Gastroesophageal sphincter (tissue), 3 donors: Measurements from ENCODE around the gene TAS2R39.

Experiments
- POLR2A ChIP-seq, 2 donors: fragments of 450-650 bp; IDR thresholded peaks; one replicate each; pipeline ENCODE4 v1.6.1; 2017; ENCODE audit warnings: antibody characterized with exemption in 2 of 2, mild to moderate bottlenecking in 2 of 2, moderate library complexity in 1 of 2
- POLR2AphosphoS5 ChIP-seq: sonication (generic); formaldehyde crosslinking; IDR thresholded peaks from one replicate; pipeline ENCODE4 v1.6.1; 2017; ENCODE audit warnings: antibody characterized with exemption
- TF ChIP-seq, protein P1 (sequence below), 4 experiments: fragments of 200-600 bp in 2 of 4; fragments of 450-650 bp in 2 of 4; sonication (generic) in 1 of 4; IDR thresholded peaks; one replicate each; pipeline ENCODE4 v1.5.1; 2017 to 2019; ENCODE audit warnings: antibody characterized with exemption in 4 of 4, mild to moderate bottlenecking in 2 of 4, moderate library complexity in 2 of 4

GRCh38 chr7:143171697-143172096 lies 11.5 kb upstream of the TAS2R39 start:
- TF ChIP-seq POLR2AphosphoS5 (no peak), POLR2A (IDR thresholded peaks at IDR 0.05) (no peak)
- TF ChIP-seq, protein P1, sequence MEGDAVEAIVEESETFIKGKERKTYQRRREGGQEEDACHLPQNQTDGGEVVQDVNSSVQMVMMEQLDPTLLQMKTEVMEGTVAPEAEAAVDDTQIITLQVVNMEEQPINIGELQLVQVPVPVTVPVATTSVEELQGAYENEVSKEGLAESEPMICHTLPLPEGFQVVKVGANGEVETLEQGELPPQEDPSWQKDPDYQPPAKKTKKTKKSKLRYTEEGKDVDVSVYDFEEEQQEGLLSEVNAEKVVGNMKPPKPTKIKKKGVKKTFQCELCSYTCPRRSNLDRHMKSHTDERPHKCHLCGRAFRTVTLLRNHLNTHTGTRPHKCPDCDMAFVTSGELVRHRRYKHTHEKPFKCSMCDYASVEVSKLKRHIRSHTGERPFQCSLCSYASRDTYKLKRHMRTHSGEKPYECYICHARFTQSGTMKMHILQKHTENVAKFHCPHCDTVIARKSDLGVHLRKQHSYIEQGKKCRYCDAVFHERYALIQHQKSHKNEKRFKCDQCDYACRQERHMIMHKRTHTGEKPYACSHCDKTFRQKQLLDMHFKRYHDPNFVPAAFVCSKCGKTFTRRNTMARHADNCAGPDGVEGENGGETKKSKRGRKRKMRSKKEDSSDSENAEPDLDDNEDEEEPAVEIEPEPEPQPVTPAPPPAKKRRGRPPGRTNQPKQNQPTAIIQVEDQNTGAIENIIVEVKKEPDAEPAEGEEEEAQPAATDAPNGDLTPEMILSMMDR (IDR thresholded peaks at IDR 0.05): no peak
